ENCODE measurements around the gene FLT3.

DNA sequence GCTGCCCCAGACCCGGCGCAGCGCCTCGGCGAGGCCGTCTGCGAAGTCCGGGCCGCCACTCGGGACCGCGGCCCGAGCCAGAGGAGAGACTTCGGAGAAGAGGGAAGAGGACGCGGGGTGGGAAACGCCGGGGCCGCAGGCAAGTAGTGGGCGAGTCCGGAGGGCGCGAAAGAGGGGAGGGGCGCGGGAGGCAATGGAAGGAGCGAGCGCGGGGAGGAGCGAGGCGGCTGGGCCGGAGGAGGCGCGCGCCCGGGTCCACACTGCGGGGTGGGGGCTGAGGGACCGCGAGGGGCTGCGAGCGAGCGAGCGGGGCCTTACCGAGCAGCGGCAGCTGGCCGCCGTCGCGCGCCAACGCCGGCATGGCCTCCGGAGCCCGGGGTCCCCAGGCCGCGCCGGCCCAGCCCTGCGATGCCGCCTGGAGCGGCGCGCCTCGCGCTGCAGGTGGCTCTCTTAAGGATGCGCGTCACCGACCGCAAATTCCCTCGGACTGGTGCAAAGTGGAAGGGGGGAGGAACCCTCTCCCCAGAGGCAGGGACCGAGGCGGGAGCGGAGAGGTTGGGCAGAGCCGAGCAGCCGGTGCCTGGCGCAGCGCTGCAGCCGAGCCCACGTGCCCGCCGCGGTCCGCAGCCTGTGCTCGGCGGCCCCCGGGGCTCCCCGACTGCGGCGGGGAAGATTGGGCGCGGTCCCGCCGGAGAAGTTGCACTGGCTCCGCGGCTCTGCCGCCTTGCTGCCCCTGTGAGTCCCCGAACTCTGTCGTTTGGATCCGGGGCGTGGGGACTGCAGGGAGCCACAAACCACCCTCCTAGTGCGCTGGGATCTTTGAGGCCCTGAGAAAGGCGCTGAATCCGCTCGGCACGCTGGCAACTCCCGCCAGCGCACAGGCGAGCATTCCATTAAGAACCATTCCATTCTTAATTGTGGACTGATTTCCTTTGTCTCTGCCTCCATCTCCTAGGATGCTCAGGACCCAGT, at the start of gene FLT3:
- TF ChIP-seq CTCF (IDR thresholded peaks at IDR 0.05): no peak
- TF ChIP-seq POLR2A (IDR thresholded peaks at IDR 0.05): no peak

All from testis (tissue), 2 donors.